Measurements from ENCODE around the gene SIGLEC11. TPM values are rescaled to one million over a fixed set of nuclear protein-coding genes. Genes with fewer than 3 reads are reported as not detected.
"Not testable (repeated sequence)": the region's sequence is repeated elsewhere in the genome, so short reads cannot be mapped to it uniquely, and the experiment has no call there.

Gene SIGLEC11
- total and polyA plus RNA-seq, 2 donors (not counting 3 experiments of a cell fraction or from before 2014, with no cell fraction given): not detected

- no peaks in the 10 kb centered on the region for H3K79me2 ChIP-seq (ENCODE audit: control insufficient read depth, insufficient read depth, low read length)
- intact Hi-C loops (cut with micrococcal nuclease): no loop called here
- FAIRE-seq (no peak), DNase-seq (ENCODE audit: low read depth, low spot score) (no peak)
- H3K4me2 ChIP-seq (ENCODE audit: insufficient read depth, low read length): no peak overlapping the region
- no peak overlapping the region for H3K9ac ChIP-seq (replicated peaks; ENCODE audit: extremely low read depth, insufficient read depth, low read length)
- CTCF ChIA-PET: no interaction called here
- POLR2A ChIA-PET: no interaction called here
- H3K36me3 ChIP-seq (ENCODE audit: control insufficient read depth in 2 of 2, extremely low read depth in 1 of 2, insufficient read depth in 2 of 2, low read length in 2 of 2): no peaks in the 10 kb centered on the region
- no peak overlapping the region for H3K4me3 ChIP-seq (replicated peaks in 1 of 3; ENCODE audit: insufficient read depth in 1 of 3, low read depth in 1 of 3, low read length in 3 of 3)
- no peaks in the 10 kb centered on the region for H3K9me1 ChIP-seq (replicated peaks; ENCODE audit: control insufficient read depth, extremely low read depth, insufficient read depth, low read length)
- dilution Hi-C loops (cut with MboI; ENCODE audit: extremely low pct_ligation_motif_present, low sequenced_read_pairs): no loop called here
- H3K9me3 ChIP-seq (replicated peaks; ENCODE audit: control insufficient read depth, insufficient read depth, low read length): no peaks in the 10 kb centered on the region
- no peaks in the 10 kb centered on the region for H4K20me1 ChIP-seq (replicated peaks; ENCODE audit: control insufficient read depth, extremely low read depth, insufficient read depth, low read length)
- no TSS peak for BruUV-seq (replicated peaks)
- H3K27me3 ChIP-seq (ENCODE audit: control insufficient read depth in 2 of 2, insufficient read depth in 2 of 2, low read length in 2 of 2): no peaks in the 10 kb centered on the region
- H3K27ac ChIP-seq (ENCODE audit: insufficient read depth, low read depth, low read length): no peak overlapping the region
- H3K4me1 ChIP-seq (ENCODE audit: control insufficient read depth, extremely low read depth, insufficient read depth, low read length): no peaks in the 10 kb centered on the region
- H2AFZ ChIP-seq (ENCODE audit: low read depth, low read length): no peak overlapping the region
- no peak for TF ChIP-seq MAX (IDR thresholded peaks at IDR 0.05; ENCODE audit: insufficient read depth, insufficient read length)
- TF ChIP-seq CTCF (IDR thresholded peaks at IDR 0.05; ENCODE audit: extremely low read depth in 1 of 2, insufficient read depth in 1 of 2, low read depth in 1 of 2, low read length in 2 of 2): no peak
- TF ChIP-seq FOS (IDR thresholded peaks at IDR 0.05; ENCODE audit: borderline replicate concordance, insufficient read depth, low read length): no peak
- TF ChIP-seq GATA2 (IDR thresholded peaks at IDR 0.05; ENCODE audit: insufficient read depth, insufficient read length, low read depth, low read length): no peak
- TF ChIP-seq POLR2A (IDR thresholded peaks at IDR 0.05; ENCODE audit: low read depth, low read length): no peak
- no peak for TF ChIP-seq MYC (IDR thresholded peaks at IDR 0.05; ENCODE audit: low read depth, low read length)
- TF ChIP-seq JUN (IDR thresholded peaks at IDR 0.05; ENCODE audit: borderline replicate concordance, insufficient read depth, insufficient read length, low read depth): no peak
- no peak for TF ChIP-seq EZH2 (IDR thresholded peaks at IDR 0.05; ENCODE audit: borderline replicate concordance, low read depth, low read length, severe bottlenecking)
- no peak for TF ChIP-seq POLR2AphosphoS5 (IDR thresholded peaks at IDR 0.05; ENCODE audit: insufficient read depth, low read depth, low read length)
Observed at GRCh38 chr19:49971991-49972411, 11.0 kb upstream of the SIGLEC11 start.

- CTCF ChIA-PET: not testable (repeated sequence)
Observed at GRCh38 chr19:49969355-49969754, 8.4 kb upstream of the SIGLEC11 start.

More at GRCh38 chr19:49969355-49969754, 8.4 kb upstream of the SIGLEC11 start:
- DNase-seq (ENCODE audit: low read depth, low spot score); BruUV-seq (replicated peaks); H4K20me1 ChIP-seq (replicated peaks; ENCODE audit: control insufficient read depth, extremely low read depth, insufficient read depth, low read length); H3K9ac ChIP-seq (replicated peaks; ENCODE audit: extremely low read depth, insufficient read depth, low read length); H3K9me1 ChIP-seq (replicated peaks; ENCODE audit: control insufficient read depth, extremely low read depth, insufficient read depth, low read length); H3K79me2 ChIP-seq (ENCODE audit: control insufficient read depth, insufficient read depth, low read length); H3K36me3 ChIP-seq (ENCODE audit: control insufficient read depth in 2 of 2, extremely low read depth in 1 of 2, insufficient read depth in 2 of 2, low read length in 2 of 2); intact Hi-C loops (cut with micrococcal nuclease); H3K9me3 ChIP-seq (replicated peaks; ENCODE audit: control insufficient read depth, insufficient read depth, low read length); H3K27ac ChIP-seq (ENCODE audit: insufficient read depth, low read depth, low read length); H2AFZ ChIP-seq (ENCODE audit: low read depth, low read length); H3K4me2 ChIP-seq (ENCODE audit: insufficient read depth, low read length); H3K4me1 ChIP-seq (ENCODE audit: control insufficient read depth, extremely low read depth, insufficient read depth, low read length); dilution Hi-C loops (cut with MboI; ENCODE audit: extremely low pct_ligation_motif_present, low sequenced_read_pairs); FAIRE-seq; H3K27me3 ChIP-seq (ENCODE audit: control insufficient read depth in 2 of 2, insufficient read depth in 2 of 2, low read length in 2 of 2); H3K4me3 ChIP-seq (replicated peaks in 1 of 3; ENCODE audit: insufficient read depth in 1 of 3, low read depth in 1 of 3, low read length in 3 of 3); POLR2A ChIA-PET: not testable (repeated sequence)

Measured in endothelial cell of umbilical vein (primary cell).